HG03108 (cell line): ENCODE results near the gene SLC43A1.
A peak's percentile ranks its signal among the peaks of the same experiment; 100 is the strongest.

Experiments used
- ATAC-seq: cut with Tn5 transposase; IDR thresholded peaks from one replicate; pipeline ENCODE4 v1.9.1; 2021; ENCODE audit warnings: moderate library complexity; ENCODE audit not compliant: unreplicated experiment

SLC43A1 gene

DNA sequence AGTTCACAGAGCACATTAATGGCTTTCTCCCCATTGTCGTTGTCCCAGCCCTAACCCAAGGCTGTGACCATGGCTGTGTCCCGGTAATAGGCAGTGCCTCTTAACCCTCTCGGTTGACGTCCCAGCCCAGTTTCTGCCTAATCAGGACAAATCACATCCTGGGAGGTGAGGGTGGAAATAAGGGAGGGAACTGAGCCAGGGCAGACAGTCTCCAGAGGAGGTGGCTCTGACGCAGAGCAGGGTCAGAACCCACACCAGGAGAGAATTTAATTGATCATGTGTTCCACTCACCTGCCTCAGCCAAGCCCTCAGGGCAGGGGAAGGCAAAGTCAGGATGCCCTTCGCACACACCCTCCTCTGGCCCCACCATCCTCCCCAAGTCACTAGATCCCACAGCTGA is 17.0 kb downstream of the SLC43A1 start:
- no peak for ATAC-seq

DNA sequence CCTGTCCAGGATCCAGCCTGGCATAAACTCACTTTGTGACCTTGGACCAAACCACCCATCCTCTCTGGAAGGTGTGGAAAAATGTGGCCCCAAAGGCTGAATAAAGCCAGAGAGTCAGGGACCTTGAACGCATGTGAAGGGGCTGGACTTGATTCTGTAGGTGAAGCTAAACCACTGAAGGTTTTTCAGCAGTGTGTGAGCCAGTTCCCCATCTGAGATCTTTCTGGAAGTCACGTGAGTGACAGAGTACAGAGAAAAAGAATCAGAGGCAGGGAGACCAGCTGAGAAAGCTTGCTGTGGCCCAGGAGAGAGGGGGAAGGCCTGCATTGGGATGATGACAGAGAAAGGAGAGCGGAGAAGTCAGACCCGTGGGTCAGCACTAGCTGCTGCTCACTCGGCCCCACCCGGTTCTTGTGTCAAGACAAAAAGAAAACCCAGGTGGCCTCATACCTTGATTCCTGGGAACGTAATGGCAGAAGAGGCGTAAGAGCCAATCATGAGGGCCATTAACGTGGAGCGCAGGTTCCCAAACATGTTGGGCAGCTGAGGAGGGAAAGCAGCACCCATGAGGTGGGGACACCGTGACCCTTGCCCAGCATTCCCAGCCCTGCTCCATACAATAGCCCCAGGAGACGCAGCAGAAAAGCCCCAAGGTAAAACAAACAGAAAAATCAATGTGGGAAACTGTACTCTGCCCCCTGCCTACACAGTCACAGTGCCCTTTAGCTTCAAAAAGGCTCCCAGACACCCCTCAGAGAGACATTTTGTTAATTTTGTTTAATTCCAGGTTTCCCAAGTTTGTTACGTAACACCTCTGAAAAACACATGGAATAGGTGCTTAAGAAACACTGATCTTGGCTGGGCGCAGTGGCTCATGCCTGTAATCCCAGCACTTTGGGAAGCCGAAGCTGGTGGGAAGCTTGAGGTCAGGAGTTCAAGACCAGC is 17.9 kb downstream of the SLC43A1 start:
- no peak for ATAC-seq

DNA sequence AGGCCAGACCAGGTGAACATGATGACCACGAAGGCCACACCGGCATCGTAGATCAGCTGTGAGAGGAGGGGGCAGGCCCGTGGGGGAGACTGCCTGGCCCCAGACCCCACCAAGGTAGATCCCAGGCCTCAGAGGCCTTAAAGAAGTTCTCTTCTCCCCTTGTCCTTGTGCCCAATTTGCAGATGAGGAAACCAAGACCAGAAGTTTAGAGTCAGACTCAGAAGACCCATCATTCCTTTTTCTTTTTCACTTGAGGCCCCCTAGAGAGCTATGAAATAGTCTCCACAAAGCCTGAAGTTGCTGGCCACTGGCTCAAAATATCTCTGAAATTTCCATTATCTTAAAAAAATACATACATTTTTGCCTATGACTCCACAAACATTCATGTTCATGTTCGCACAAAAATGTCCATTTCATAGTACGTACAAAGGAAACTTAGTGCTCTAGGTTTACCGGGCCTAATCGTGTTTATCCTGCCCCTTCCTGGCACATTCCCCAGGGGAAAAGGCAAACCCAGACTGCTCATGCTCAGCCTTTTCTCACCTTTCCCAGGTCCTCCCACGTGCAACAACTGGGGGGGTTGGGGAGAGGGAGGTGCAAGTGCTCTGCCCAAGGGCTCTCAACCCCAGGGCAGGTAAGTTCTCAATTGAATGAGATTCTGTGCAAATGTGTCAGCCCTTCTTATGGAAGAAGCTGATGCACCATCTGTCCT is 19.2 kb downstream of the SLC43A1 start:
- no peak for ATAC-seq

DNA sequence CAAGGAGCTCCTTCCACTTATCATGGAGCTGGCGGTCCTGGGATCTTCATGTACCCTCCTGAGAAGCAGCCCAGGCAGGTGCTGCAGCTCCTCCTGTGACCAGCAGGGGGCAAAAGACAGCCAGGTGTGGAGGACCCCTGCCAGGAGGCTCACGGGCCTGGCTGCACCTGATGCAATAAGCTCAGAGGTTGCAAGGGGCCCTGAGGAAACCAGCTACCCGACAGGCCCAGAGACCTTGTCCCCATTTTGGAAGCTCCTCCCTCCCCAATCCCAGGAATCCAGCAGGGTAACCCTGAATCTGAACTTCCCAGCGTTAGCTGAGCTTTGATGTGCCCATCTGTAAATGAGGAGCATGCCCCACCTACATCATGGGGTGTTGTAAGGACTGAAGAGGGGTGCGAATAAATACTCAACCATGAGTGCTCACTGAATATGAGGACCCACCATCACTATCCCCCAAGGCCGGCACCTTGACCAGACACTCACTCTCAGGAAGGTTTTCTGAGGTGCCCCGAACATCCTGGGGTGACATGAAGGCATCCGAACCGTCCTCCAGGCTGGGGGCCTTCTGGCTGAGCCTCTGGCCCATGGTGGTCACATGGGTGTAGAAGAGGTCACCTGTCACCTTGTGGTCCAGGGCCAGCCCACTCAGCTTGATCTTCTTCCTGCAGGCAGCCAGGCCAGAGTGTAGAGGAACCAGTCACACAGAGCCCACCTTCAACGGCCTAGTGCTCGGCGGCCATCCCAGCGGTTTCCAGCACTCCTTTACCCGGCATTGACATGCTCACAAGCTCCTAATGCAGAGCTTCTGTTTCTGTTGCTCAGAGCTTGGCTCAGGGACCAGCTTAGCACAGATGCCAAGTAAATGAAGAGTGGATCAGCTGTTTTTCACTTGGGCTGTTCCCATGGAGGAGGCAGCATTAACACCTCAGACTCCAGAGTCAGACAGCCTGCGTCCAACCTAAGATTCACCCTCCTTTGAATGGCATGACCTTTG is 21.7 kb downstream of the SLC43A1 start:
- ATAC-seq, result no peak

DNA sequence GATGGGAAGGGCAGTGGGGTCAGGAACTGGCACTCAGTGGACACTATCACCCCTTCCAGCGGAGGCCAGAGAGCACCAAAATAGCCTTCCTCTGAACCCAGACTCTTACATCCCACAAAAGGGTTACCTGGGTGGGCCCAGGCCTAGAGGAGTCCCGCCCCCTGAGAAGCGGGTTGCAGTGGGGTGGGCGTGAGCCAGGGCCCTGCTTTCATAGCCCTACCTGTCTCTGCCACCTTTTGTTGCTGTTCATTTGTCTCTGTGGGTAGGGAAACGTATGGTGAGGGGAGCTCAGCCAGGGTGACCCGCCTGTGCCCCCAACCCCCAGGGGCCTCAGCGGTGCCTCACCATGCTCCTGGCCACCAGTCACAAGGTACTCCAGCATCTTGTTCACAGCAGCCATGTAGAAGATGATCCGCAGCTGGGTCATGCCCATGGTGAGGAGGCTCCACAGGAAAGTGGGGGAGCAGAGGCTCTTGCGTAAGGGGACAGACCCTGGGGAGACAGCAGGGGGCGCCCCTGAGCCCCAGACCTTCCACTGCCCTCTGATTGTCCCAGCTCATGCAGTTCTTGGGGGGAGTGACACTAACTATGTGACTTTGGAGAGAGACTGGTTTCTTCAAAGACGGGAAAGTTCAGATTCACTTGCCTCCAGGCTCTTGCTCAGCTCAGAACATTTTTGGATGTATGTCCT is 24.0 kb downstream of the SLC43A1 start:
- ATAC-seq, result no peak

DNA sequence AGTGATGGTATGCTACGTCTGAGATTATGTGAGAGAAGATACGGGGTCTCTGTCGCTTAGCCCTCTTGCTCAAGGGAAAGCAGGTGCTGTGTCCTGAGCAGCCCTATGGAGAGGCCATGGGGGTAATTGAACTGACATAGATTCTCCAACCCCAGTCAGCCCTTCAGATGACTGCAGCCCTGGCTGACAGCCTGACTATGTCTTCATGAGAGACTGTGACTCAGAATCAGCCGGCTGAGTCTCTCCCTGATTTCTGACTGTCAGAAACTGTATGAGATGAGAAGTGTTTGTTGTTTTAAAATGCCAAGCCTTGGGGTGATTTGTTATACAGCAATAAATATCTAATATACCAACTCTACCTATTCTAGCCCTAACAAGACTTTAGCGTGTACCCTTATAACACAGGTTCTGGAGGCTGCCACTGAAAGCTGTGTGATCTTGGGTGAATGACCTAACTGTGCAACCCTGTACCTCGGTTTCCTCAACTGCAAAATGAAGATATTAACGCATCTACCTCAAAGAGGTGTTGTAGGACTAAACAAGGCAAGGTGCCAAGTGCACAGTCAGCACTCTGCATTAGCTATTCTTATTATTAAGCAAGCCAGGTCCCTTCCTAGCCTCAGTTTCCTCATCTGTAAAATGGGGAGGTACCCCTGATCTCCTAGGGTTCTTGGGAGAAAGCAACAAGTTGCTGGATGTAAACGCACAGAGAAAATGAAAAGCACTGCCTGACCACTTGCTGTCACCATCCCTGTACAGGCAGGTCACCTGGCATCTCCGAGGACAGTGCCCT is 24.9 kb downstream of the SLC43A1 start:
- no peak for ATAC-seq

DNA sequence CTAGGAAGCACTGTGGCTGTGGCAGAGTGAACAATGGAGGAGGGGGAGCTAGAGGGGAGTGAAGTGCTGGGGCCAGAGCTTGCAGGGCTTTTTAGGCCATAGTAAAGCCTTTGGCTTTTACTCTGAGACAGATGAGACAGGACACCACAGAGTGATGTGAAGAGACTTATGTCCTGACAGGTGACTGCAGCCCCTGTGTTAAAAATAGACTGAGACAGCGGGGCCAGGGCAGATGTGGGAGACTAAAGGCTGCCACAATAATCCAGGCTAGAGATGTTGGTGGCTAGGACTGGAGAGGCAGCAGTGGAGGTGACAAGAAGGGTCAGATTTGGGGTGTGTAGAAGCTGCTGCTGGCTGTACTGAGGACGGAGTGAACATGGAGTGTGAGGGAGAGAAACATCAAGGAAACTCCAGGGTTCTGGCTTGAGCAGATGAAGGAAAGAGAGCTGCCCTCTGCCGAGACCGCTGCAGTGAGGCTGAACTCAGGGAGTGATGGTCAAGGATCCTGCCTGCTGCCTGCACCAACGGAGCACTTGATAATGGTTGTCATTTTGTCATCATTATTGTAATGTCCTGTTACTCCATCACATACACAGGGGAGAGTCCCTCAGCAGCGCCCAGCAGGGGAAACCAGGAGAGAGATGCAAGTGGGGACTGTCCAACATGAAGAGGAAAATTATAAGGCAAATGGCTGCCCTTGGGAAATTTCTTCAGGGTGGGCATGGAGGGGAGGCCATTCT is 27.4 kb downstream of the SLC43A1 start:
- no peak for ATAC-seq

DNA sequence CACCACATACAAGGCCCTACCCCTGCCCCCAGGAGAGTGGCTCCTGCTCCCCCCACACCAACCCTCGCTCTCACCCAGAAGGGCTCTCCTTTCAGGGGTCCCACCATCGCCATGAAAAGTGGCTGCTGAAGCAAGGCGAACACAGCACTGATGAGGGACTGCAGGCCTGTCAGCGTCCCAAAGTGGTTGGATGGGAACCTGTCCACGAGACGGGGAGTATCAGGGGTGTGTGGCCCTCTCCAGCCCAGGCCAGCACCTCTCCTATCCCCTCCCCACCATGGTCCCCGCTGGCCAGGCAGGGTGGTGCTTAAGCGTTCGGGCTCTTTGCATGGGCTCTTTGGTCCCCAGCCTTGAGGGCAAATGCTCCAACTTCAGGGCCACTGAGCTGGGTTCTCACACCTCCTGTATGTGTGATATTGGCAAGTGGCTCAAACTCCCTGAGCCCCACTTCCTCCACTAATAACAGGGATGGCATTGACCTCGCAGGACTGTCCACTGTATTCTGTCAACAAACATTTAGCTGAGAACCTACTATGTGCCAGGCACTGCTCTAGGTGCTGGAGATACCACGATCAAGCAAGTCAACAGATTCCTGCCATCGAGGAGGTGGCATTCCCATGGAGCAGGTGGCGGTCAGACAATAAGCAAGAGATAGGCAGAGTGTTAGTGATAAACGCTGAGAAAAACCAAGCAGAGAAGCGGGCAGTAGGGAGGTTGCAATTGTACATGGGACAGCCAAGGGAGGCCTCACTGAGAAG is 28.3 kb downstream of the SLC43A1 start:
- ATAC-seq, result no peak

DNA sequence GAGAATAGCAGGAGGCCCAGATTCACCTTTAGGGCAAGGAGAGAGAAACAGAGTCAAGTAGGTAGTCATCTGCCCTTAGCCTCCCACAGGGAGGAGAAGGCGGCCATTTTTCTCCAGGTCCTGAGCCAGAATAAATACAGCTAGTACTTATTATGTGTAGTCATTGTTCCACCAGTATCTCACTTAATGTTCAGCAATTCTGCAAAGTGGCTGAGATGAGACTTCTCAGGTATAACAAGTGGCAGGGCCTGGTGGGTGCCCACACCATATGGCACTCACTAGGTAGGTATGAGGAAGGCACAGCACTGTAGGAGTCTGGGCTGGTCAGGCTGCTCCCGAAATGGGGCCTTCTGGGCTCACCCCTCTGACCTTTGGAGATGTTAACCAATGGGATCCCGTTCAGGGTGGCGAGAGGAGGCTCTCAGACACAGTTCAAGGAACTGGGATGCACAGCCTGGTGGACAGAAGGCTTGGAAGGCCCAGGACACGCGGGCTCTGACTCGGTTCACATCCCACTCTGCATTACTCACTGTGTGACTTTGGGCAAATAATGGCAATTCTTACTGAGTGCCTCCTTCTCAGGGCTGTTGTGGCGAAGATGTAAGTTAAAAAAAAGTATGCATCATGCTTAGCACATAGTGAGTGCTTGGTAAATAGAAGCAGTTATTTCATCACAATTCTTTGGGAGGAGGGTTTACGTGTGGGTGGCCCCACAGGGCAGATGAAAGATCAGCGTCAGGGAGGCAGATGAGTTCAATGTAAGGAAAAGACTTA is 30.1 kb downstream of the SLC43A1 start:
- ATAC-seq, result no peak

DNA sequence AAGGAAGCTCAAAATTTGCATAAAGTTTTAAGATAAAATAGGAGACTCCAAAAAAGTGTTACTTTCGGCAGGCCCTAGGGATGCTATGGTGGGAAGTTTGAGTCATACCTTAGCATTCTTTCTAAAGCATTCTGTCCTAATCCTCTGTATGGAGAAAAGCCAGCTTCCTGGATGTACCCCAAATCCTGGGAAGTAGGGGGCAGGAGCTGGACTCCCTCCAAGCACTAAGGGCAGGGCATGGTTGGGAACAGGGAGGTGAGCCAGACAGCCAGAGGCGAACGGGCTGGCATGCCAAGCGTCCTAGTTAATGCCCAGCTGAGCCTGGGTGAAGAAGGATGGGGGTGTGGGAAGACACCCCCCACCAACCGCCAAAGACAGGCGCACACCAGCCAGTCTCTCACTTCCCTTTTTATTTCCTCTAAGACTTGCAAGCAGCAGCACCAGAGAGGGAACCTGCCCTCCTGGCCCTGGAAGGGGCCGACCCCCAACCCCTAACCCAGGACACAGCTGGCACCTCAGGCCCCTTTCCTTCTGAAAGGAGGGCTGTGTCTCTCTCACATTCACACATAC is 31.3 kb downstream of the SLC43A1 start:
- ATAC-seq, result peak; percentile 56

DNA sequence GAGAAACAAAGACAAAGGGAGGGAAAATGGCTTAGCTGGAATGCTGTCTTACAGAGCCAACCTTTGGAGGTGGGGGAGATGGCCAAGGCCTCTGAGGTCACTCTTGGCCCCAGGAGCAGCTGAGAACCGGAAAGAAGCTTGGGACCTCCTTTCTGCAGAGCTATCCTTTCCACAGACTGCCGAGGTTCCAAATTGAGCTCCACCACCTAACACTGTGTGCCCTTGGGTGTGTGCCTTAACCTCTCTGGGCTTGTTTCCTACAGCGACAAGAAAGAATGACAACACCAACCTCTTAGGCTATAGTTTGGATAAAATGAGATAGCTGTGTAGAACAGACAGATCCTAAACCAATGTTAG is 32.0 kb downstream of the SLC43A1 start:
- no peak for ATAC-seq

DNA sequence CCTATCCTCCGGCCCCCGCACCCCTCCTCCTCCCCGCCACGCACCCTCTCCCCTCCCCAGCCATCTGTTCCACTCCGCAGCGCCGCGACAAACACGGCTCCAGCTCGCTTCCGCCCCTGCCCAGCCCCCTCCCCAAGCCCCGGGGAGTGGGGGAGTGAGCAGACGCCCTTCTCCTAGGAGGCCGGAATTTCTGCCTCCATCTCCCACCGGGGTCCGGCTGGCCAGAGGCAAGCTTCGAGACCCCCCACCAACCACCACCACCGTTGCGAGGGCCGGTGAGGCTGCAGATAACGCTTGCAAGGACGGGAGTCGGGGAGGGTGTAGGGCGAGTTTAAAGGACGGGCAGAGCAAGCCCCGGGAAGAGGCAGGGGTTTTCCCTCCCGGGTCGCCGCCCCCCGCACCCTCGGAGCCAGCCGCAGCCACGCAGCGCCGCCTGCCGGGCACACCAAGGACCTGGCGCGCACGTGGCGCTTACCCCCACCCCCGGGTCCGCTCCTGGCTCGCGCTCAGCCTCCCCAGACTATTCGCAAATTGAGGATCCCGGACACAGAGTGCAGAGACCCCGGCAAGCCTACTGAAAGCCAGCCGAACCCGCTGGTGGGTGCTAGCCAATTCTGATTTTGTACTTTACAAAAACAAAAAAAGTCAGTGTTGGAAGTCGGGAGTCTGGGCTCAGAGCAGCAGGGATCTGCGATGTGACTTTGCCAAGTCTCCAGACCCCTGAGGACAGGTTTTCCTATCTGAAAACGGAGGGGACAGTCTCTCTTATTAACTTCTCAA is 32.5 kb downstream of the SLC43A1 start:
- ATAC-seq, result no peak

DNA sequence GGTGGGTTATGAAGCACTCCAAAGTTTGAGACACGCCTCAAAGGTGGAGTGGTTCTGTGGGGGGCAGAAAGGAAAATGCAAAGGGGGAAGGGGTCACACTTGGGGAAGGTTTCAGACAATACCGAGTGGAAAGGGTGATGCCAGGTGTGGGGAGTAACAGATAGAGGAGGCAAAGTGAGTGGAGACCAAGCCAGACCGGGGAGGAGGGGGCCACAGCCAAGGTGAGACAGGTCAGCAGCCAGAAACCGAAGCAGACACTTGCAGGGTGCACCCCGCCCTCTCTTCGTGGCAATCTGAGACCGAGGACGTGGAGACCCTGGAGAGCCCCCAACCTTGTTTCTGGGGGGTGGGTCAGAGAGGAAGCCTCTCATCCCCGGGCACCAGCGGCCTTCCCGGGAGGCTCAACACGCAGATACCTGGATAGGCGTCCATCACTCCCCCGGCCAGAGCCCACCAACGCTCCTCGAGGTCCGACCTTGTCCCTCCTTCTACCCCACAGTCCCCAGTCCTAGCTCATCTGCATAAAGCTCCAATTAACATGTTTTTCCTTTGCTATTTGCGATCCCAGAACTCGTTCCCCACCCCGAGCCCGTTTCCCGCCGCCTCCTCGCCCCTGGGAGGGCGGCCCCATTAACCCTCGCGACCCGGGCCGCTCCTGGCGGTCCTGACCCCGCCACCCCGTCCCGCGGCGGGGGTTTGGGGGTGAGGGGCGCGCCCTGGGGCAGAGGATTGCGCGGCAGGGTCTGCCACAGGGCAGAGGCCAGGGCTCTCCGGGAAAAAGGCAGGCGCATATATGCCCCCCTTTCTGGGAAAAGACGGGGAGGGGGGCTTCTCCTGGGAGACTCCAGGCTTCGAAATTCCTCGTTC is 33.4 kb downstream of the SLC43A1 start:
- no peak for ATAC-seq

DNA sequence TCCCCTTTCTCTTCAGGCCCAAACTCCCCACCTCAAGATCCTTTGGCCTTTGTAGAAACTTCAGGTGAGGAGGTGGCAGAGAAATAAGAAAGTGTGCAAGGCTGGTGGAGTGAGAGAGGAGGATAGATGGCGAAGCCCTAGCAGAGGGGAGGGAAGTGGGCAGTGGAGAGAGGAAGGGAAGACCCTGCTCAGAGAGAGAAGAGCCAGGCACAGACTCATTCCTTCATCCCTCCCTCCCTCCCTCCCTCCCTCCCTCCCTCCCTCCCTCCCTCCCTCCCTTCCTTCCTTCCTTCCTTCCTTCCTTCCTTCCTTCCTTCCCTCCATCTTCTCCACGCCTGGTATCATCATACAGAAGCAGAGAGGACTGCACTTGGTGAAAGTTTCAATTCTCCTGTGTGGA is 34.2 kb downstream of the SLC43A1 start:
- ATAC-seq, result no peak

DNA sequence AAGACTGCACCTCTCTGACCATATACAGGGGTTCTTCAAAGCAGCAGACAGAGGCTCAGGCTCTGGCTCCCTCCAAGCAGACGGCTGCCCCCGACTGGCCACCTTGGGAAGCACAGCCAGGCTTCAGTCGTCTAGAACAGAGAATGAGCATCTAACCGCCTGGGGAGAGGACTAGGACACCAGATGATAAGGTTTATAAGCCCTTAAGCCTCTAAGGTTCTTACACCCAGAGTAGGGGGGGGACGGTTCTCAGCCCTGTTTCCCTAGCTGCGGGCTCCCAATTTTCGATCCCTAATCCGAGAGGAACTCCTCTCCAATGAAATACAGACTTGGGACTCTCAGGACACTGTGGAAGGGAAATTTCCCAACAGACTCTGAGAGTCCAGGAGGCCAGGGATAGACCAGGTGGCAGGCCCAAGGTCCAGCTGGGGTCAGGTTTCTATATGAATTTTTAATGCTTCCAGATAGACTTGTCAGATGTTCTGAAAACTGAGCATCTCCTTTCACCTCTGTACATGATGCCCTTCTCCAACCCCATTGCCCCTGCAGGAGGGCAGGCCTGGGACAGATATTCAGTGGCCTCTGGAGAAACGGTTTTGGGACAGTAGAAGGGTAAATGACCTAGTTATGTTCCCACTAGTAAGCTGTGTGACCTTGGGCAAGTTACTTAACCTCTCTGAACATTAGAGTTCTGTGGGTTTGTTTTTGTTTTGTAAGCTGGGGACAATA is 34.9 kb downstream of the SLC43A1 start:
- no peak for ATAC-seq
